Keratinocyte (primary cell): Measurements from ENCODE around the gene FOXI2.

Experiments
- CTCF ChIP-seq, 3 experiments: IDR thresholded peaks in 1 of 3; conservative IDR thresholded peaks in 1 of 3; optimal IDR thresholded peaks in 1 of 3; 2 replicates in 2 of 3; 3 replicates in 1 of 3; pipeline versions ENCODE3 to v1.5.1; 2011; ENCODE audit warnings: low read length in 3 of 3, mild to moderate bottlenecking in 3 of 3, moderate library complexity in 2 of 3, control low read depth in 1 of 3, inconsistent platforms in 1 of 3; ENCODE audit not compliant: insufficient read depth in 2 of 3; ENCODE audit errors: extremely low read depth in 1 of 3
- EZH2 ChIP-seq: IDR thresholded peaks from one replicate; pipeline ENCODE4 v1.6.1; 2012; ENCODE audit warnings: inconsistent platforms, mild to moderate bottlenecking, low read length, moderate library complexity

GRCh38 chr10:127745861-127746260 lies 8.9 kb downstream of the FOXI2 start:
- no peak for TF ChIP-seq CTCF (optimal IDR thresholded peaks at IDR 0.05 in 1 of 3, IDR thresholded peaks at IDR 0.05 in 1 of 3, conservative IDR thresholded peaks at IDR 0.05 in 1 of 3; ENCODE audit: extremely low read depth in 1 of 3, insufficient read depth in 2 of 3, low read length in 3 of 3)
- TF ChIP-seq EZH2, result no peak
